ENCODE measurements around the gene SHISA6. TPM values are rescaled to one million over a fixed set of nuclear protein-coding genes. Genes with fewer than 3 reads are reported as not detected.

Gene SHISA6
- polyA plus RNA-seq, 1 of the 3 experiments (the other 2 are of a cell fraction): not detected

DNA sequence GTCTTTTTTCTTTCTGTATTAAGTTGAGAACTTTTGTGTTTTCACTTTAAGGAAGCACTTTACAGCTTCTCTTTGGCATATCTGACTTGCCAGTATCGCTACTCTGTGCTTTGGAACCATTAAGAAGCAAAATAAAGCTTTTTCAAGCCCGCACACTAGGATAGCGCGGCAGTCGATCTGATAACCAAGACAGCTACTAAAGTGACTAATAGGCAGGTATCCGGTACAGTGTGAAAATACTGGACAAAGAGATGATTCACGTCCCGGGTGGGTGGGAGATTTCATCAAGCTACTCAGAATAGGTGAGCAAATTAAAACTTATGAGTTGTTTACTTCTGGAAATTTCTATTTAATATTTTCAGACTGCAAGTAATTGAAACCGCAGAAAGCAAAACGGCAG is 53.8 kb downstream of the SHISA6 start:
- 49% methylated on average over 10 of the region's 10 CpGs for WGBS (ENCODE audit: low lambda C conversion rate)
- POLR2A ChIA-PET: no interaction called here
- H3F3A ChIP-seq (replicated peaks; ENCODE audit: insufficient read depth): no peaks in the 10 kb centered on the region

GRCh38 chr17:11296994-11297393 is 56.0 kb downstream of the SHISA6 start:
- 0 out of 2 replicates have a peak, but pooled peaks cover 3% of the 10 kb centered on the region for H3K9me3 ChIP-seq
- H3K4me1 ChIP-seq (ENCODE audit: control insufficient read depth in 1 of 2, insufficient read depth in 2 of 2, low read depth in 1 of 2, low read length in 1 of 2): no peaks in the 10 kb centered on the region
- H2AFZ ChIP-seq (ENCODE audit: low read depth): no peak overlapping the region
- ChIA-PET CTCF (interaction anchor here (0.6 to 1.5 kb wide), 5 partner anchors 10 to 784 kb away, joined by 3 to 4 read pairs (median 3); no protein-coding TSS in a partner anchor), POLR2A (no interaction called here)
- no peaks in the 10 kb centered on the region for H4K20me1 ChIP-seq (ENCODE audit: insufficient read depth)
- no peaks in the 10 kb centered on the region for H3K27me3 ChIP-seq (ENCODE audit: insufficient read depth)
- H3K79me2 ChIP-seq (ENCODE audit: insufficient read depth): no peaks in the 10 kb centered on the region
- H3K9me2 ChIP-seq: no peaks in the 10 kb centered on the region
- no peak for TF ChIP-seq RCOR1 (IDR thresholded peaks at IDR 0.05; ENCODE audit: low read length)
- no peak for TF ChIP-seq FOXM1 (IDR thresholded peaks at IDR 0.05; ENCODE audit: low read depth)
- TF ChIP-seq TAF1 (IDR thresholded peaks at IDR 0.05; ENCODE audit: borderline replicate concordance, low read depth, low read length): no peak
- TF ChIP-seq RFX5 (IDR thresholded peaks at IDR 0.05; ENCODE audit: low read length): no peak
- TF ChIP-seq TCF12 (IDR thresholded peaks at IDR 0.05): no peak
- no peak for TF ChIP-seq MEF2A (IDR thresholded peaks at IDR 0.05; ENCODE audit: borderline replicate concordance, low read depth)
- TF ChIP-seq FOXJ3 (CRISPR knock-in tag; IDR thresholded peaks at IDR 0.05): no peak
- TF ChIP-seq RAD21 (IDR thresholded peaks at IDR 0.05; ENCODE audit: low read length): peak; percentile 11; the same call in 1 of the 2 replicates
- no peak overlapping the region for H3K27ac ChIP-seq (ENCODE audit: low read depth in 2 of 2, low read length in 1 of 2)
- no peak overlapping the region for H3K4me3 ChIP-seq (ENCODE audit: low read depth in 2 of 2, low read length in 1 of 2)
- WGBS (ENCODE audit: low lambda C conversion rate): 23% methylated on average over 4 of the region's 4 CpGs
- DNase-seq: peak; percentile 15
- no peak overlapping the region for H3K9ac ChIP-seq
- no peaks in the 10 kb centered on the region for H3F3A ChIP-seq (replicated peaks; ENCODE audit: insufficient read depth)
- H3K4me2 ChIP-seq: no peak overlapping the region
- no peaks in the 10 kb centered on the region for H3K36me3 ChIP-seq (replicated peaks in 1 of 2; ENCODE audit: control insufficient read depth in 1 of 2, insufficient read depth in 2 of 2, low read length in 1 of 2)

More for the DNA sequence above, 53.8 kb downstream of the SHISA6 start:
- no peak overlapping the region for H3K9ac ChIP-seq
- TF ChIP-seq FOXM1 (IDR thresholded peaks at IDR 0.05; ENCODE audit: low read depth): no peak
- no peak for TF ChIP-seq FOSL2 (IDR thresholded peaks at IDR 0.05; ENCODE audit: borderline replicate concordance, low read depth)
- no peak for TF ChIP-seq TAF1 (IDR thresholded peaks at IDR 0.05; ENCODE audit: borderline replicate concordance, low read depth, low read length)
- no peak for TF ChIP-seq EP300 (IDR thresholded peaks at IDR 0.05; ENCODE audit: borderline replicate concordance in 1 of 2, low read depth in 1 of 2, low read length in 1 of 2)
- TF ChIP-seq TEAD4 (IDR thresholded peaks at IDR 0.05; ENCODE audit: borderline replicate concordance, insufficient read depth): no peak
- no peak for TF ChIP-seq ELF1 (IDR thresholded peaks at IDR 0.05)
- no peak overlapping the region for H3K4me2 ChIP-seq
- no peak overlapping the region for H3K4me3 ChIP-seq (ENCODE audit: low read depth in 2 of 2, low read length in 1 of 2)
- CTCF ChIA-PET: interaction anchor here (1.3 kb wide), 1 partner anchor 10 kb away, joined by 4 read pairs; no protein-coding TSS in a partner anchor
- 0 out of 2 replicates have a peak, but pooled peaks cover 3% of the 10 kb centered on the region for H3K9me3 ChIP-seq
- no peaks in the 10 kb centered on the region for H3K36me3 ChIP-seq (replicated peaks in 1 of 2; ENCODE audit: control insufficient read depth in 1 of 2, insufficient read depth in 2 of 2, low read length in 1 of 2)
- H3K79me2 ChIP-seq (ENCODE audit: insufficient read depth): no peaks in the 10 kb centered on the region
- H3K4me1 ChIP-seq (ENCODE audit: control insufficient read depth in 1 of 2, insufficient read depth in 2 of 2, low read depth in 1 of 2, low read length in 1 of 2): no peaks in the 10 kb centered on the region
- no peak for DNase-seq
- H3K27ac ChIP-seq (ENCODE audit: low read depth in 2 of 2, low read length in 1 of 2): no peak overlapping the region
- H2AFZ ChIP-seq (ENCODE audit: low read depth): no peak overlapping the region
- H4K20me1 ChIP-seq (ENCODE audit: insufficient read depth): no peaks in the 10 kb centered on the region
- no peaks in the 10 kb centered on the region for H3K27me3 ChIP-seq (ENCODE audit: insufficient read depth)
- H3K9me2 ChIP-seq: no peaks in the 10 kb centered on the region

DNA sequence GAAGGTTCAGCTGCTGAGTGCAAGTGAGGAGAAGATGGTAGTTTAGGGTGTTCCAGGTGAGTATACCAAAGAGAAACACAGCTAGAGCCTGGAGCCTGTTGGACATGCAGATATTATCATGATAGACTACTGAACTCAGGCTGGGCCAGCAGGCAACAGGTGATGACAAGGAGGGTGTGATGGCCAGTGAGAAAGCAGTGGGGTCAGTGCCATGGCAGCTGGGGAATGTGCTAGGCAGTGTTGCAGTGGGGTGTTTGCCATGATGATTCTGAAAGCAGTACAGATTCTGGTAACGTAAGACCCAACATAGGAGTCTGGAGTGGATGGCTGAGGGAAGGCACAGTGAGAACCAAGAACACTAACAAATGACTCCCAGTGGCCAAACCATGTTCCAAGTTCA is 57.4 kb downstream of the SHISA6 start:
- Histone ChIP-seq H3K9me3 (0 out of 2 replicates have a peak, but pooled peaks cover 3% of the 10 kb centered on the region), H3K27ac (ENCODE audit: low read depth in 2 of 2, low read length in 1 of 2) (no peak overlapping the region), H3K9me2 (no peaks in the 10 kb centered on the region), H3K4me3 (ENCODE audit: low read depth in 2 of 2, low read length in 1 of 2) (no peak overlapping the region), H3K4me2 (no peak overlapping the region), H4K20me1 (ENCODE audit: insufficient read depth) (no peaks in the 10 kb centered on the region), H3K79me2 (ENCODE audit: insufficient read depth) (no peaks in the 10 kb centered on the region), H3K9ac (no peak overlapping the region), H3K27me3 (ENCODE audit: insufficient read depth) (no peaks in the 10 kb centered on the region), H3K36me3 (replicated peaks in 1 of 2; ENCODE audit: control insufficient read depth in 1 of 2, insufficient read depth in 2 of 2, low read length in 1 of 2) (no peaks in the 10 kb centered on the region), H3K4me1 (ENCODE audit: control insufficient read depth in 1 of 2, insufficient read depth in 2 of 2, low read depth in 1 of 2, low read length in 1 of 2) (no peaks in the 10 kb centered on the region), H3F3A (replicated peaks; ENCODE audit: insufficient read depth) (no peaks in the 10 kb centered on the region), H2AFZ (ENCODE audit: low read depth) (no peak overlapping the region)
- DNase-seq: no peak
- 25% methylated on average over 1 of the region's 1 CpG for WGBS (ENCODE audit: low lambda C conversion rate)
- ChIA-PET CTCF (interaction anchor here (0.7 to 1.7 kb wide), 2 partner anchors 15 to 211 kb away, joined by 3 to 5 read pairs; no protein-coding TSS in a partner anchor), POLR2A (no interaction called here)
- no peak for TF ChIP-seq NRF1 (IDR thresholded peaks at IDR 0.05; ENCODE audit: low read depth, low read length)
- TF ChIP-seq MAX (IDR thresholded peaks at IDR 0.05; ENCODE audit: low read depth): no peak
- TF ChIP-seq PBX3 (IDR thresholded peaks at IDR 0.05): no peak
- TF ChIP-seq CHD2 (IDR thresholded peaks at IDR 0.05; ENCODE audit: low read length, partially characterized antibody): no peak
- TF ChIP-seq FOSL2 (IDR thresholded peaks at IDR 0.05; ENCODE audit: borderline replicate concordance, low read depth): no peak
- TF ChIP-seq, protein P1, sequence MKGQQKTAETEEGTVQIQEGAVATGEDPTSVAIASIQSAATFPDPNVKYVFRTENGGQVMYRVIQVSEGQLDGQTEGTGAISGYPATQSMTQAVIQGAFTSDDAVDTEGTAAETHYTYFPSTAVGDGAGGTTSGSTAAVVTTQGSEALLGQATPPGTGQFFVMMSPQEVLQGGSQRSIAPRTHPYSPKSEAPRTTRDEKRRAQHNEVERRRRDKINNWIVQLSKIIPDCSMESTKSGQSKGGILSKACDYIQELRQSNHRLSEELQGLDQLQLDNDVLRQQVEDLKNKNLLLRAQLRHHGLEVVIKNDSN (IDR thresholded peaks at IDR 0.05; ENCODE audit: borderline replicate concordance, low read depth): no peak

Measured in SK-N-SH (cell line).